Colonic mucosa (tissue), 4 donors: ENCODE measurements around the gene TAF5. TPM values are rescaled to one million over a fixed set of nuclear protein-coding genes. Genes with fewer than 3 reads are reported as not detected.
A peak's percentile ranks its signal among the peaks of the same experiment; 100 is the strongest.
"Not testable (repeated sequence)": the region's sequence is repeated elsewhere in the genome, so short reads cannot be mapped to it uniquely, and the experiment has no call there.

Experiments
- DNase-seq: peaks from one replicate; pipeline ENCODE4 v3.0.0-alpha.2; 2020
- H3K27ac ChIP-seq: fragments of 200-600 bp; one replicate; pipeline ENCODE4 v1.8.0; 2021
- H3K27me3 ChIP-seq: fragments of 200-600 bp; one replicate; pipeline ENCODE4 v1.8.0; 2021
- H3K36me3 ChIP-seq: fragments of 200-600 bp; one replicate; pipeline ENCODE4 v1.8.0; 2021
- H3K4me1 ChIP-seq: fragments of 200-600 bp; one replicate; pipeline ENCODE4 v1.8.0; 2021; ENCODE audit warnings: mild to moderate bottlenecking
- H3K4me3 ChIP-seq: fragments of 200-600 bp; one replicate; pipeline ENCODE4 v1.8.0; 2021
- H3K9ac ChIP-seq, 2 donors: one replicate each; pipeline ENCODE4 v1.7.0; 2013; ENCODE audit warnings: control low read depth in 2 of 2, low read depth in 2 of 2, low read length in 2 of 2
- H3K9me3 ChIP-seq: fragments of 200-600 bp; one replicate; pipeline ENCODE4 v1.8.0; 2021
- CTCF ChIP-seq: fragments of 200-600 bp; IDR thresholded peaks from one replicate; pipeline ENCODE4 v1.8.0; 2022; ENCODE audit warnings: antibody characterized with exemption, mild to moderate bottlenecking
- intact Hi-C: fragments of 100-400 bp; cut with DNase I; formaldehyde crosslinking; loops from one replicate; pipeline ENCODE4 v1.14.1; 2022
- total RNA-seq, 2 donors: library from RNA; stranded (reverse); fragmentation: NEBNext Ultra II Directional in 1 of 2; extraction: Animal tissue kit (Norgen Biotek cat#: 25700) in 1 of 2; gene quantifications; one replicate each; pipeline ENCODE4 v1.2.1, GENCODE V29; 2021
- donor health status: healthy.
- donor health status: DM: no; HTN: no; CAD: no.
- donor health status: DM: no; HTN: no; CAD: no.

The TAF5 gene
- total RNA-seq, 2 donors from 2014 or later = 5.5 to 10.3 TPM

- intact Hi-C loops = no loop called here
- no peaks in the 10 kb centered on the region for H3K4me1 ChIP-seq
- TF ChIP-seq CTCF = no peak
Measured at GRCh38 chr10:103350175-103350516, 17.6 kb upstream of the TAF5 start.

GRCh38 chr10:103350517-103351260, 17.1 kb upstream of the TAF5 start, which contains the start of gene PCGF6:
Gene PCGF6 (minus strand): TSS chr10:103351140. CDS start chr10:103351066, 74 bp downstream.
- Histone ChIP-seq H3K36me3 (peaks cover 8% of the 10 kb centered on the region), H3K9ac (peak within 1 kb of the TSS; percentile 81), H3K27ac (peak within 1 kb of the TSS; percentile 69), H3K4me3 (peak within 1 kb of the TSS; percentile 77), H3K4me1 (no peaks in the 10 kb centered on the region), H3K27me3 (no peaks in the 10 kb centered on the region), H3K9me3 (no peaks in the 10 kb centered on the region)
- intact Hi-C loops = no loop called here
- TF ChIP-seq CTCF = no peak
- DNase-seq = peak; percentile 82

More at GRCh38 chr10:103350175-103350516, 17.6 kb upstream of the TAF5 start:
- Histone ChIP-seq H3K9ac (peak overlapping the region; percentile 81), H3K9me3 (no peaks in the 10 kb centered on the region), H3K27me3 (no peaks in the 10 kb centered on the region), H3K36me3 (peaks cover 8% of the 10 kb centered on the region), H3K27ac (peak overlapping the region; percentile 69), H3K4me3 (peak overlapping the region; percentile 77)
- no peak for DNase-seq

GRCh38 chr10:103353281-103353680, 14.5 kb upstream of the TAF5 start:
- TF ChIP-seq CTCF = no peak
- Histone ChIP-seq H3K27ac (no peak overlapping the region), H3K9me3 (no peaks in the 10 kb centered on the region), H3K36me3 (no peaks in the 10 kb centered on the region), H3K9ac (no peak overlapping the region), H3K4me3 (no peak overlapping the region), H3K27me3 (no peaks in the 10 kb centered on the region), H3K4me1 (no peaks in the 10 kb centered on the region)
- intact Hi-C loops = no loop called here
- no peak for DNase-seq

GRCh38 chr10:103354567-103354966, 13.2 kb upstream of the TAF5 start:
- H3K36me3 ChIP-seq, DNase-seq, intact Hi-C loops: not testable (repeated sequence)

GRCh38 chr10:103355906-103356599, 11.7 kb upstream of the TAF5 start:
- H3K4me3 ChIP-seq = no peak overlapping the region
- intact Hi-C loops = no loop called here
- no peaks in the 10 kb centered on the region for H3K4me1 ChIP-seq
- no peak overlapping the region for H3K9ac ChIP-seq
- H3K9me3 ChIP-seq = no peaks in the 10 kb centered on the region
- TF ChIP-seq CTCF = no peak
- H3K27me3 ChIP-seq = no peaks in the 10 kb centered on the region
- no peaks in the 10 kb centered on the region for H3K36me3 ChIP-seq
- no peak for DNase-seq
- H3K27ac ChIP-seq = no peak overlapping the region

More at GRCh38 chr10:103354567-103354966, 13.2 kb upstream of the TAF5 start:
- H3K9me3 ChIP-seq, H3K4me3 ChIP-seq, H3K4me1 ChIP-seq, H3K9ac ChIP-seq, H3K27ac ChIP-seq, H3K27me3 ChIP-seq: not testable (repeated sequence)

- H3K27ac ChIP-seq, H3K9me3 ChIP-seq, H3K4me1 ChIP-seq, DNase-seq, intact Hi-C loops, H3K36me3 ChIP-seq, H3K9ac ChIP-seq, H3K27me3 ChIP-seq, H3K4me3 ChIP-seq: not testable (repeated sequence)
Measured at GRCh38 chr10:103359493-103359892, 8.3 kb upstream of the TAF5 start.

GRCh38 chr10:103360791-103361190, 7.0 kb upstream of the TAF5 start:
- H3K9ac ChIP-seq, H3K36me3 ChIP-seq, DNase-seq, H3K4me1 ChIP-seq, H3K27me3 ChIP-seq, H3K9me3 ChIP-seq, H3K27ac ChIP-seq, intact Hi-C loops, H3K4me3 ChIP-seq: not testable (repeated sequence)
